Vagina (tissue), 2 donors: ENCODE results near the gene YWHAG. TPM values are rescaled to one million over a fixed set of nuclear protein-coding genes. Genes with fewer than 3 reads are reported as not detected.

Experiments
- DNase-seq, 2 donors: peaks; one replicate each; pipeline ENCODE4 v3.0.0-alpha.2; 2017; ENCODE audit errors: extremely low spot score in 2 of 2
- H3K27ac ChIP-seq: fragments of 200-600 bp; sonication (generic); one replicate; pipeline ENCODE4 v1.5.1; 2019
- H3K27me3 ChIP-seq: fragments of 200-600 bp; sonication (generic); one replicate; pipeline ENCODE4 v1.5.1; 2019
- H3K36me3 ChIP-seq, 2 donors: fragments of 200-600 bp; sonication (generic); one replicate each; pipeline ENCODE4 v1.5.1; 2017 to 2019
- H3K4me1 ChIP-seq: fragments of 200-600 bp; sonication (generic); one replicate; pipeline ENCODE4 v1.5.1; 2019
- H3K4me3 ChIP-seq, 2 donors: fragments of 200-600 bp; sonication (generic); 1 replicate in 1 of 2; 2 replicates in 1 of 2; pipeline ENCODE4 v1.5.1; 2016 to 2019
- H3K9me3 ChIP-seq: fragments of 200-600 bp; sonication (generic); one replicate; pipeline ENCODE4 v1.5.1; 2019
- POLR2A ChIP-seq, 2 donors: fragments of 450-650 bp; IDR thresholded peaks; one replicate each; pipeline ENCODE4 v1.6.1; 2017; ENCODE audit warnings: antibody characterized with exemption in 2 of 2, mild to moderate bottlenecking in 2 of 2, moderate library complexity in 2 of 2
- POLR2AphosphoS5 ChIP-seq, 2 donors: sonication (generic); formaldehyde crosslinking; IDR thresholded peaks; one replicate each; pipeline ENCODE4 v1.9.0; 2017; ENCODE audit warnings: antibody characterized with exemption in 2 of 2, mild to moderate bottlenecking in 2 of 2, low read depth in 1 of 2; ENCODE audit not compliant: insufficient read depth in 1 of 2
- intact Hi-C: fragments of 100-400 bp; cut with DNase I; formaldehyde crosslinking; loops from one replicate; pipeline ENCODE4 v1.15.1; 2023
- total RNA-seq: library from RNA; depleted of rRNA; stranded (reverse); fragments of >200 nt; gene quantifications from one replicate; pipeline ENCODE4 v1.2.3, GENCODE V29; 2016
- TF ChIP-seq, protein P1 (sequence below), 3 experiments: fragments of 450-650 bp in 2 of 3; fragments of 200-600 bp in 1 of 3; sonication (generic) in 1 of 3; IDR thresholded peaks; one replicate each; pipeline ENCODE4 v1.5.1; 2017 to 2019; ENCODE audit warnings: antibody characterized with exemption in 3 of 3, mild to moderate bottlenecking in 2 of 3, moderate library complexity in 2 of 3

Gene YWHAG
- total RNA-seq, 1 donor from 2014 or later: 73.2 TPM

DNA sequence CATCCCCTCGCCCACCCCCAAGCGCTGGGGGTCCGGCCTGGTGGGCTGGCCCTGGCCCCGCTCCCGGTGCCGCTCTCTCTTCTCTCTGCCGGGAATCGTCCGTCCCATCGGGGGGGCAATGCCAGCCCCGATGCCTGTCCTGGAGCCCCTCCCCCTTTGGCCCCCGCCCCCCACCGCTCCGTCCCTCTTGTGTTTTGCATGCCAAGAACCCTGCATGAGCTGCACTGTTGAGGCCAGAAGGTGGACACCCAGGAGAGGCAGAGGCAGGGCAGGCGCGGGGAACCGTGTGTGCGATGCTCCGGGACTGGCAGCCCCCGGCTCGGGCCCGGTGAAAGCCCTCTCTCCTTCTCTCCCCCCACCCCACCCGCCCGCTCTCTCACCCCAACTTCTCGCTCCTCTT lies 78.4 kb downstream of the YWHAG start:
- Histone ChIP-seq H3K4me1 (peaks cover 18% of the 10 kb centered on the region), H3K27me3 (no peaks in the 10 kb centered on the region), H3K36me3 (no peaks in the 10 kb centered on the region), H3K4me3 (peak overlapping the region in 1 of 2 donors; percentile 33), H3K27ac (peak overlapping the region; percentile 53), H3K9me3 (no peaks in the 10 kb centered on the region)
- TF ChIP-seq, protein P1, sequence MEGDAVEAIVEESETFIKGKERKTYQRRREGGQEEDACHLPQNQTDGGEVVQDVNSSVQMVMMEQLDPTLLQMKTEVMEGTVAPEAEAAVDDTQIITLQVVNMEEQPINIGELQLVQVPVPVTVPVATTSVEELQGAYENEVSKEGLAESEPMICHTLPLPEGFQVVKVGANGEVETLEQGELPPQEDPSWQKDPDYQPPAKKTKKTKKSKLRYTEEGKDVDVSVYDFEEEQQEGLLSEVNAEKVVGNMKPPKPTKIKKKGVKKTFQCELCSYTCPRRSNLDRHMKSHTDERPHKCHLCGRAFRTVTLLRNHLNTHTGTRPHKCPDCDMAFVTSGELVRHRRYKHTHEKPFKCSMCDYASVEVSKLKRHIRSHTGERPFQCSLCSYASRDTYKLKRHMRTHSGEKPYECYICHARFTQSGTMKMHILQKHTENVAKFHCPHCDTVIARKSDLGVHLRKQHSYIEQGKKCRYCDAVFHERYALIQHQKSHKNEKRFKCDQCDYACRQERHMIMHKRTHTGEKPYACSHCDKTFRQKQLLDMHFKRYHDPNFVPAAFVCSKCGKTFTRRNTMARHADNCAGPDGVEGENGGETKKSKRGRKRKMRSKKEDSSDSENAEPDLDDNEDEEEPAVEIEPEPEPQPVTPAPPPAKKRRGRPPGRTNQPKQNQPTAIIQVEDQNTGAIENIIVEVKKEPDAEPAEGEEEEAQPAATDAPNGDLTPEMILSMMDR (IDR thresholded peaks at IDR 0.05): no peak
- no peak for TF ChIP-seq POLR2AphosphoS5 (IDR thresholded peaks at IDR 0.05; ENCODE audit: insufficient read depth in 1 of 2, low read depth in 1 of 2)
- no peak for TF ChIP-seq POLR2A (IDR thresholded peaks at IDR 0.05)
- no peak for DNase-seq
- intact Hi-C loops: loop anchor here (10.0 kb wide), 1 partner anchor 96 kb away; no protein-coding TSS in a partner anchor

DNA sequence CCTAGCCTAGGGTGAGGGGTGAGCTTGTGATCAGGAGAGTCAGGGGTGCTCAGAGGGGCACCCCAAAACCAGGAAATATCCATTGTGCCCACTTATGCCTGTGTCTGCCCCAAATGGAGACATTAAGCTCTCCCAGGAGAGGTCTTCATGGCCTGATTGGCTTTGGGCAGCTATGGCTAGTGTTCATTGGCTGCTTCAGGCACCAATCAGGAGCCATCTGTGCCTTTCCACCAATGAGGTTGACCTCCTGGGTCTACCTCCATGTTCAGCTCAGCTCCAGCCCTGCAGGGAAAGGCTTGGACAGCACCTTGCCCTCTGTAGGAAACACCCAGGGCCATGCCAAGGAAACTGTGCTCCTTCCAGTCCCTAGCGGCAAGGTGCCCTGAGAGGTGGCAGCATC lies 80.3 kb downstream of the YWHAG start:
- no peaks in the 10 kb centered on the region for H3K36me3 ChIP-seq

More for the DNA sequence above, 80.3 kb downstream of the YWHAG start:
- Histone ChIP-seq H3K4me3 (no peak overlapping the region), H3K9me3 (no peaks in the 10 kb centered on the region), H3K27me3 (no peaks in the 10 kb centered on the region), H3K27ac (no peak overlapping the region), H3K4me1 (peaks cover 14% of the 10 kb centered on the region)
- no peak for TF ChIP-seq POLR2A (IDR thresholded peaks at IDR 0.05)
- no peak for DNase-seq
- intact Hi-C loops: no loop called here

Other genes with a start within 250 kb of the YWHAG start
- 9.8 TPM for gene SRRM3, start 157.1 kb downstream of the YWHAG start, total RNA-seq
- gene HSPB1, start 56.3 kb downstream of the YWHAG start, total RNA-seq: 3,606 TPM
- gene SSC4D, start 50.7 kb upstream of the YWHAG start, total RNA-seq: not detected
- 2.7 TPM for gene ZP3, start 66.0 kb upstream of the YWHAG start, total RNA-seq
- gene DTX2, start 102.7 kb upstream of the YWHAG start, total RNA-seq: 78.3 TPM
- 2.7 TPM for gene UPK3B, start 151.6 kb upstream of the YWHAG start, total RNA-seq
- gene SPDYE16, start 184.3 kb upstream of the YWHAG start, total RNA-seq: not detected